ENCODE data around the gene FIGNL2. TPM values are rescaled to one million over a fixed set of nuclear protein-coding genes. Genes with fewer than 3 reads are reported as not detected.

The FIGNL2 gene
- total and polyA plus RNA-seq, 4 donors = 0.06 to 0.70 (median 0.33) TPM

DNA sequence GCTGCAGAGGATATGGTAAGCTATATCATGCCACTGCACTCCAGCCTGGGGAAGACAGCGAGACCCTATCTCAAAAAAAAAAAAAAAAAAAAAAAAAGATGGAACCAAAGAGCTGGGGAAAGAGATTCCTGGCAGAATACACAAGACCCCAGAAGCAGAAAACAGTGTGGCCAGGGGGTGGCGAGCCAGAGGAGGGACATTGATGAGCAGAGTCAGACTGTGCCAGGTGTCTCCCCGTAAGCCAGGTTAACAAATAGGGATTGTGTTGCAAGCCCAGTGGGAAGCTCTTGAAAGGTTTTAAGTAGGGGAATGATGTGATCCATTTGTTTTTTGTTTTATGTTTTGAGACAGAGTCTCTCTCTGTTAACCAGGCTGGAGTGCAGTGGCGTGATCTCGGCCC, 56.1 kb downstream of the FIGNL2 start:
- H3K4me1 ChIP-seq (ENCODE audit: control insufficient read depth in 4 of 4, insufficient read depth in 4 of 4, low read length in 3 of 4) = peaks cover 0 to 2% (median 0%) of the 10 kb centered on the region in 4 donors
- WGBS = 98% methylated on average over 5 of the region's 5 CpGs
- DNase-seq (ENCODE audit: low spot score) = no peak
- no peak overlapping the region for H3K4me3 ChIP-seq (ENCODE audit: low read depth in 1 of 3, low read length in 3 of 3)
- H3K27ac ChIP-seq (ENCODE audit: low read depth in 1 of 2, low read length in 2 of 2) = no peak overlapping the region
- no peak for TF ChIP-seq YY1 (IDR thresholded peaks at IDR 0.05)
- TF ChIP-seq, protein P1, sequence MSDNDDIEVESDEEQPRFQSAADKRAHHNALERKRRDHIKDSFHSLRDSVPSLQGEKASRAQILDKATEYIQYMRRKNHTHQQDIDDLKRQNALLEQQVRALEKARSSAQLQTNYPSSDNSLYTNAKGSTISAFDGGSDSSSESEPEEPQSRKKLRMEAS (IDR thresholded peaks at IDR 0.05) = no peak
- TF ChIP-seq FOXA2 (IDR thresholded peaks at IDR 0.05) = no peak
- H3K9ac ChIP-seq (ENCODE audit: low read depth in 1 of 2, low read length in 2 of 2) = no peak overlapping the region
- H3K9me3 ChIP-seq (ENCODE audit: control insufficient read depth in 4 of 4, low read length in 3 of 4) = no peaks in the 10 kb centered on the region
- peaks cover 0 to 19% (median 16%) of the 10 kb centered on the region in 4 donors for H3K36me3 ChIP-seq (ENCODE audit: control insufficient read depth in 4 of 4, insufficient read depth in 3 of 4, low read depth in 1 of 4, low read length in 3 of 4)
- H3K27me3 ChIP-seq (ENCODE audit: control insufficient read depth in 4 of 4, insufficient read depth in 4 of 4, low read length in 3 of 4) = no peaks in the 10 kb centered on the region

DNA sequence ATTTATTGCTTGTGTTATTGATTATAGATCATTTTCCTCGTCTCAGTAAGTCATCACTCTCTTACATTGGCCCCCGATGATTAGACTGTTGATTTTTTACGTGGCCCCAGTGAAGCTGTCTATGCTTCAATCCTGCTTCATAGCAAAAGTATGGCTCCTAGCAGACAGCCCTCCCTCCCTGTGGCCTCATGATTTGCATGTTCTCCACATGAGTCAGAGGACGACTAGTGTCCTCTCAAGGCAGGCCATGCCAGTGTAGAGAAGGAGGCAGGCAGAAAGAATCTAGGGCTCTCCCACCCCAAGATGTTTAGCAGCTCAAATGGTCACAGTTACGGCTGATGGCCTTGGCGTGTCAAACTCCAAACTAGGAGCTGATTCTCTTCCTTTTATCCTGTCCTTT, 59.6 kb downstream of the FIGNL2 start:
- H3K27ac ChIP-seq (ENCODE audit: low read depth in 1 of 2, low read length in 2 of 2) = no peak overlapping the region
- H3K4me3 ChIP-seq (ENCODE audit: low read depth in 1 of 3, low read length in 3 of 3) = no peak overlapping the region
- H3K9ac ChIP-seq (ENCODE audit: low read depth in 1 of 2, low read length in 2 of 2) = no peak overlapping the region
- no peaks in the 10 kb centered on the region for H3K27me3 ChIP-seq (ENCODE audit: control insufficient read depth in 4 of 4, insufficient read depth in 4 of 4, low read length in 3 of 4)
- DNase-seq (ENCODE audit: low spot score) = no peak
- H3K9me3 ChIP-seq (ENCODE audit: control insufficient read depth in 4 of 4, low read length in 3 of 4) = no peaks in the 10 kb centered on the region
- H3K36me3 ChIP-seq (ENCODE audit: control insufficient read depth in 4 of 4, insufficient read depth in 3 of 4, low read depth in 1 of 4, low read length in 3 of 4) = peaks cover 0 to 22% (median 12%) of the 10 kb centered on the region in 4 donors
- 95% methylated on average over 6 of the region's 6 CpGs for WGBS
- no peaks in the 10 kb centered on the region for H3K4me1 ChIP-seq (ENCODE audit: control insufficient read depth in 4 of 4, insufficient read depth in 4 of 4, low read length in 3 of 4)
- TF ChIP-seq RXRA (IDR thresholded peaks at IDR 0.05) (no peak), HNF4A (conservative IDR thresholded peaks at IDR 0.05) (no peak), TAF1 (conservative IDR thresholded peaks at IDR 0.05) (no peak)

DNA sequence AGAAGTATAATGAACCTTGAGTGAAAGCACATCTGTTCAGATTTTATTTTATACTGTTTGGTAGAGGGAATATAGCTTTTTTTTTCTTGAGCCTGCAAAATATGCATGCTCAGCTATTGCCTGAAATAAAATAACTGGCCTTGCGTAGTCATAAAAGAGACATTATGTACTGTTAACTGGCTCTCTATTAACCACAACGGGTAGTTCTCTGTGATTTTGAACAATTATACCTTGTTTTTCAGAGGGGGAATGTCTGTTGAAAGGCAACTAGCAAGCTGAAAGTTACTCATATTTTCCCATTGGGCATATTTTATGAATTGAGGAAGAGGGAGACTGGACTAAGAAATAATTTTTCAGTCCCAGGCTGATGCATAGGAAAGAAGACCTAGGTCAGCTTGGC, 62.6 kb downstream of the FIGNL2 start:
- H3K27ac ChIP-seq (ENCODE audit: low read depth in 1 of 2, low read length in 2 of 2) = no peak overlapping the region
- peaks cover 0 to 18% (median 6%) of the 10 kb centered on the region in 4 donors for H3K36me3 ChIP-seq (ENCODE audit: control insufficient read depth in 4 of 4, insufficient read depth in 3 of 4, low read depth in 1 of 4, low read length in 3 of 4)
- H3K4me3 ChIP-seq (ENCODE audit: low read depth in 1 of 3, low read length in 3 of 3) = no peak overlapping the region
- H3K9me3 ChIP-seq (ENCODE audit: control insufficient read depth in 4 of 4, low read length in 3 of 4) = no peaks in the 10 kb centered on the region
- DNase-seq (ENCODE audit: low spot score) = no peak
- H3K4me1 ChIP-seq (ENCODE audit: control insufficient read depth in 4 of 4, insufficient read depth in 4 of 4, low read length in 3 of 4) = no peaks in the 10 kb centered on the region
- no peaks in the 10 kb centered on the region for H3K27me3 ChIP-seq (ENCODE audit: control insufficient read depth in 4 of 4, insufficient read depth in 4 of 4, low read length in 3 of 4)
- 98% methylated on average over 2 of the region's 2 CpGs for WGBS
- no peak overlapping the region for H3K9ac ChIP-seq (ENCODE audit: low read depth in 1 of 2, low read length in 2 of 2)
- TF ChIP-seq HNF4A (conservative IDR thresholded peaks at IDR 0.05) = no peak
- no peak for TF ChIP-seq RAD21 (IDR thresholded peaks at IDR 0.05)
- no peak for TF ChIP-seq RXRA (IDR thresholded peaks at IDR 0.05)
- TF ChIP-seq FOXA2 (IDR thresholded peaks at IDR 0.05) = no peak

DNA sequence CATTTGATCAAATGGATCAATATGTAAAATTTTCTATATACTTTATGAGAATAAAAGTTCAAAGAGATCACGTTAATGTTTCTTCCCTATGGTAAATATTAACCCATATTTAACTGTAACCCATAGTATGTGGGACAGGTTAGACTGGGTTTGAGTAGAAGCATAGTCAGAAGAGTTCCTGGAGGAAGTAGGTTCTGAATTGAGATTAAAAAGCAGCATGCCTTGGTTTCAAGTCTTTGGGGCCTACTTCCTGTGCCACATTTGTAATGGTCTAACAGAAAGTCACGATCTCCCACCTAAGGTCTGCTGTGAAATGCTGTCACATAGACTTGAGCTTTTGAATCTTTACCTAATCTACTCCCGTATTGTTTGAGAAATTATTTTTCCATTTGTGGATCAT, 63.8 kb downstream of the FIGNL2 start:
- Histone ChIP-seq H3K27me3 (ENCODE audit: control insufficient read depth in 4 of 4, insufficient read depth in 4 of 4, low read length in 3 of 4) (no peaks in the 10 kb centered on the region), H3K4me3 (ENCODE audit: low read depth in 1 of 3, low read length in 3 of 3) (no peak overlapping the region), H3K9ac (ENCODE audit: low read depth in 1 of 2, low read length in 2 of 2) (no peak overlapping the region), H3K4me1 (ENCODE audit: control insufficient read depth in 4 of 4, insufficient read depth in 4 of 4, low read length in 3 of 4) (no peaks in the 10 kb centered on the region), H3K36me3 (ENCODE audit: control insufficient read depth in 4 of 4, insufficient read depth in 3 of 4, low read depth in 1 of 4, low read length in 3 of 4) (peaks cover 0 to 14% (median 0%) of the 10 kb centered on the region in 4 donors), H3K27ac (ENCODE audit: low read depth in 1 of 2, low read length in 2 of 2) (no peak overlapping the region), H3K9me3 (ENCODE audit: control insufficient read depth in 4 of 4, low read length in 3 of 4) (no peaks in the 10 kb centered on the region)
- DNase-seq (ENCODE audit: low spot score) = no peak
- TF ChIP-seq FOXA2 (IDR thresholded peaks at IDR 0.05) = no peak
- no peak for TF ChIP-seq RAD21 (IDR thresholded peaks at IDR 0.05)
- TF ChIP-seq, protein P2, sequence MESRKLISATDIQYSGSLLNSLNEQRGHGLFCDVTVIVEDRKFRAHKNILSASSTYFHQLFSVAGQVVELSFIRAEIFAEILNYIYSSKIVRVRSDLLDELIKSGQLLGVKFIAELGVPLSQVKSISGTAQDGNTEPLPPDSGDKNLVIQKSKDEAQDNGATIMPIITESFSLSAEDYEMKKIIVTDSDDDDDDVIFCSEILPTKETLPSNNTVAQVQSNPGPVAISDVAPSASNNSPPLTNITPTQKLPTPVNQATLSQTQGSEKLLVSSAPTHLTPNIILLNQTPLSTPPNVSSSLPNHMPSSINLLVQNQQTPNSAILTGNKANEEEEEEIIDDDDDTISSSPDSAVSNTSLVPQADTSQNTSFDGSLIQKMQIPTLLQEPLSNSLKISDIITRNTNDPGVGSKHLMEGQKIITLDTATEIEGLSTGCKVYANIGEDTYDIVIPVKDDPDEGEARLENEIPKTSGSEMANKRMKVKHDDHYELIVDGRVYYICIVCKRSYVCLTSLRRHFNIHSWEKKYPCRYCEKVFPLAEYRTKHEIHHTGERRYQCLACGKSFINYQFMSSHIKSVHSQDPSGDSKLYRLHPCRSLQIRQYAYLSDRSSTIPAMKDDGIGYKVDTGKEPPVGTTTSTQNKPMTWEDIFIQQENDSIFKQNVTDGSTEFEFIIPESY (IDR thresholded peaks at IDR 0.05) = no peak
- TF ChIP-seq, protein P3, sequence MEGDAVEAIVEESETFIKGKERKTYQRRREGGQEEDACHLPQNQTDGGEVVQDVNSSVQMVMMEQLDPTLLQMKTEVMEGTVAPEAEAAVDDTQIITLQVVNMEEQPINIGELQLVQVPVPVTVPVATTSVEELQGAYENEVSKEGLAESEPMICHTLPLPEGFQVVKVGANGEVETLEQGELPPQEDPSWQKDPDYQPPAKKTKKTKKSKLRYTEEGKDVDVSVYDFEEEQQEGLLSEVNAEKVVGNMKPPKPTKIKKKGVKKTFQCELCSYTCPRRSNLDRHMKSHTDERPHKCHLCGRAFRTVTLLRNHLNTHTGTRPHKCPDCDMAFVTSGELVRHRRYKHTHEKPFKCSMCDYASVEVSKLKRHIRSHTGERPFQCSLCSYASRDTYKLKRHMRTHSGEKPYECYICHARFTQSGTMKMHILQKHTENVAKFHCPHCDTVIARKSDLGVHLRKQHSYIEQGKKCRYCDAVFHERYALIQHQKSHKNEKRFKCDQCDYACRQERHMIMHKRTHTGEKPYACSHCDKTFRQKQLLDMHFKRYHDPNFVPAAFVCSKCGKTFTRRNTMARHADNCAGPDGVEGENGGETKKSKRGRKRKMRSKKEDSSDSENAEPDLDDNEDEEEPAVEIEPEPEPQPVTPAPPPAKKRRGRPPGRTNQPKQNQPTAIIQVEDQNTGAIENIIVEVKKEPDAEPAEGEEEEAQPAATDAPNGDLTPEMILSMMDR (IDR thresholded peaks at IDR 0.05; ENCODE audit: low read depth, low read length, missing input control) = no peak
- TF ChIP-seq, protein P4, sequence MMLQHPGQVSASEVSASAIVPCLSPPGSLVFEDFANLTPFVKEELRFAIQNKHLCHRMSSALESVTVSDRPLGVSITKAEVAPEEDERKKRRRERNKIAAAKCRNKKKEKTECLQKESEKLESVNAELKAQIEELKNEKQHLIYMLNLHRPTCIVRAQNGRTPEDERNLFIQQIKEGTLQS (IDR thresholded peaks at IDR 0.05) = no peak
- no peak for TF ChIP-seq RXRA (IDR thresholded peaks at IDR 0.05)
- no peak for TF ChIP-seq GABPA (IDR thresholded peaks at IDR 0.05 in 1 of 2, conservative IDR thresholded peaks at IDR 0.05 in 1 of 2)
- no peak for TF ChIP-seq HNF4A (conservative IDR thresholded peaks at IDR 0.05)
- no peak for TF ChIP-seq NR2F2 (IDR thresholded peaks at IDR 0.05)
- TF ChIP-seq, protein P1 (IDR thresholded peaks at IDR 0.05) = no peak
- no peak for TF ChIP-seq FOXA1 (IDR thresholded peaks at IDR 0.05)
- no peak for TF ChIP-seq HNF4G (IDR thresholded peaks at IDR 0.05)
- no peak for TF ChIP-seq YY1 (IDR thresholded peaks at IDR 0.05)
- 85% methylated on average over 3 of the region's 3 CpGs for WGBS
